Activated naive CD4-positive, alpha-beta T cell treated with anti-CD3 and anti-CD28 coated beads, Interleukin-2, amount 10 ng/mL, durations not matched to agents 7 days and 5 days (primary cell): ENCODE measurements around the gene HID1.

Experiments
- CTCF ChIA-PET: fragments of 350-600 bp; sonication (Branson Sonifier 250); formaldehyde crosslinking; loops from one replicate; lab custom pipeline; 2021; ENCODE audit warnings: antibody characterized with exemption; lab: Charles Lee
- DNase-seq: peaks from one replicate; pipeline ENCODE4 v3.0.0-alpha.2; 2020
- H3K27ac Mint-ChIP-seq: one replicate; pipeline ENCODE4 v1.8.0; 2021; ENCODE audit warnings: mild to moderate bottlenecking, moderate library complexity, mixed read lengths
- H3K27me3 Mint-ChIP-seq: one replicate; pipeline ENCODE4 v1.8.0; 2021; ENCODE audit warnings: mild to moderate bottlenecking, mixed read lengths
- H3K36me3 Mint-ChIP-seq: one replicate; pipeline ENCODE4 v1.8.0; 2021; ENCODE audit warnings: mixed read lengths
- H3K4me1 Mint-ChIP-seq: one replicate; pipeline ENCODE4 v1.8.0; 2021; ENCODE audit warnings: mixed read lengths
- H3K4me3 Mint-ChIP-seq: one replicate; pipeline ENCODE4 v1.8.0; 2021; ENCODE audit warnings: mild to moderate bottlenecking, moderate library complexity, mixed read lengths
- H3K9me3 Mint-ChIP-seq: one replicate; pipeline ENCODE4 v1.8.0; 2021; ENCODE audit warnings: mixed read lengths

HID1 gene

DNA sequence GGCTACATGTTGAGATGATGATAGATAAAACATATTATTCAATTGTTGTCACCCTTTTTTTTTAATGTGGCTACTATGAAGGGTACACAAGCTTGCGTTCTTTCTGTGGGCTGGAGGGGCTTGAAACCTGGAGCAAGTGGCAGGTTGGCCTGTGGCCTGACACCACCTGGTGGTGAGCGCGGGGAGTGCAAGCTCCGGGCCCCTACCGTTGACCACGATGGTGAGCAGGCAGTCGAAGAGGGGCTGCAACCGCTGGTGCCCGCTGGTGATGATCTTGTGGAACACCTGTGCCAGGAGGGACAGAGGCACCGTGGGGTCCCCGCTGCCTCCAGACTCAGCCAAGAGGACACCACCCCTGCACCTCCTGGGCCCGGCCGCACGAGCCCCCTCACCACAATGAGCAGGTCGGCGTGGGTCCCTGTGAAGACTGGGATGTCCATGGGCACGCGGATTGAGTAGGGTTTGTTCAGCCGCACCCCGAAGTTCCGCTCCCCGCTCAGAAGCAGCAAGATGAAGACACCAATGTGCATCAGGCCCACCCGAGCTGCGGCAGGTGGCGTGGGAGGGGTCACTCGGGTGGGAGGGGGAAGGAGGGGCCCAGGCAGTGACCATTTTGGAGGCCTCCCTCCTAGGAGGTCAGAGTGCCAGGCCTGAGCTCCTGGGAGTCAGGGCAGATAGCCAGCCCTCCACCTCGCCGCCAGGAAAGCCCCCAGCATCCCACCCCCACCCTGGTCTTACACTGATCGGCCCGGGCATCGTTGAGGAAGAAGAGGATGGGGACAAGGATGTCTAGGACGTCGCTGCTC lies 14.4 kb downstream of the HID1 start:
- Mint-ChIP-seq H3K36me3 (no peaks in the 10 kb centered on the region), H3K4me3 (no peak overlapping the region), H3K4me1 (peaks cover 9% of the 10 kb centered on the region), H3K27me3 (peaks cover 51% of the 10 kb centered on the region), H3K9me3 (no peaks in the 10 kb centered on the region), H3K27ac (no peak overlapping the region)
- CTCF ChIA-PET: interaction anchor here (0.5 to 10.2 kb wide), 23 partner anchors 9 to 212 kb away, joined by 3 to 152 read pairs (median 4); partner anchors contain the start of genes OTOP2 and USH1G
- DNase-seq: peak; percentile 85

DNA sequence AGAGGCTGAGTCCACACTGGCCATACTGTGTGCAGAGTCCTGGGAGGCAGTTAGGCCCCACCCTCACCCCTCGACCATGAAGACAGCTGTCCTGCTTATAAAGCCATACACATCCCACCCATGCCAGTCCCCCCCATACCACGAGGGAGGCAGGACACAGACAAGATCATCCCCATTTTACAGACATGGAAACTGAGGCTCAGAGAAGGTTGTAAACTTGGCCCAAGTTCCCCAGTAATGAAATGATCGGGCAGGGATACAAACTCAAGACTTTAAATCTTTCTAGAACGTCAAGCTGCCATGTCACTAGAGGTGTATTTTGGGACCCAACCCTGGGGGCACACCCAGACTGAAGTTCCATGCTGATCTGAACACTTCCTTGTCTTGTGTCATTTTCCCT lies 16.5 kb downstream of the HID1 start:
- no peak for DNase-seq
- Mint-ChIP-seq H3K4me1 (peaks cover 6% of the 10 kb centered on the region), H3K4me3 (no peak overlapping the region), H3K27ac (no peak overlapping the region), H3K36me3 (no peaks in the 10 kb centered on the region), H3K27me3 (peaks cover 48% of the 10 kb centered on the region), H3K9me3 (no peaks in the 10 kb centered on the region)
- CTCF ChIA-PET: interaction anchor here (1.6 to 10.2 kb wide), 3 partner anchors 33 to 299 kb away, joined by 4 to 152 read pairs (median 5); partner anchors contain the start of genes OTOP2 and USH1G

DNA sequence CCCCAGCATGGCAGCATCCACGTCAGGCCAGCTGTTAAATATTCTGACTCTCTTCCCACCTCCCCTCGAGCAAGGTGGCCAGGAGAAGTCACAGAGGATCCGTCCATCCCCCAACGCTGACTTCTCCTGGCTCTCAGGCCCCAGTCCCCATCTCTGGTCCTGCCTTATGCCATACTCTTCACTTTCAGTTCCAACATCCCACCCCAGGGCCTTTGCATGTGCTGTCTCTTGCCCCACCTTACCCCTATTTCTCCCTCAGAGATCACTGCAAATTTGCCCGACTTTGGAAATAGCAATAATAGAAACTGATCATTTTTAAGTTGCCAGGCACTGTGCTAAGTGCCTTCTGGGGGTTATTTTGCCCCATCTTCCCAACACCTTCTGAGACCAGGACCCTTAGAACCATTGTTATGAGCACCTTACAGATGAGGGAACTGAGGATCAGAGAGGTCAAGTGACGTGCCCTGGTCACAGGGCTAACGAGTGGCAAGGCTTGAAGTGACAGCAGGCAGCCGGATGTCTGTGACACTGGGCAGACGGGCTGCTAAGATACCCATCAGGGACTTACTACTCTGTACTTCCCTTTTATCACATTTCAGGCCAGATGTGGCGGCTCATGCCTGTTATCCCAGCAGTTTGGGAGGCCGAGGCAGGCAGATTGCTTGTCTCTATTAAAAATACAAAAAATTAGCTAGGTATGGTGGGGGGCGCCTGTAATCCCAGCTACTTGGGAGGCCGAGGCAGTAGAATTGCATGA lies 17.7 kb downstream of the HID1 start:
- Mint-ChIP-seq H3K27me3 (peaks cover 42% of the 10 kb centered on the region), H3K36me3 (no peaks in the 10 kb centered on the region), H3K27ac (no peak overlapping the region), H3K4me1 (no peaks in the 10 kb centered on the region), H3K9me3 (no peaks in the 10 kb centered on the region), H3K4me3 (no peak overlapping the region)
- no peak for DNase-seq
- CTCF ChIA-PET: interaction anchor here (1.6 to 10.2 kb wide), 2 partner anchors 31 to 297 kb away, joined by 5 to 152 read pairs; partner anchors contain the start of genes OTOP2 and USH1G

DNA sequence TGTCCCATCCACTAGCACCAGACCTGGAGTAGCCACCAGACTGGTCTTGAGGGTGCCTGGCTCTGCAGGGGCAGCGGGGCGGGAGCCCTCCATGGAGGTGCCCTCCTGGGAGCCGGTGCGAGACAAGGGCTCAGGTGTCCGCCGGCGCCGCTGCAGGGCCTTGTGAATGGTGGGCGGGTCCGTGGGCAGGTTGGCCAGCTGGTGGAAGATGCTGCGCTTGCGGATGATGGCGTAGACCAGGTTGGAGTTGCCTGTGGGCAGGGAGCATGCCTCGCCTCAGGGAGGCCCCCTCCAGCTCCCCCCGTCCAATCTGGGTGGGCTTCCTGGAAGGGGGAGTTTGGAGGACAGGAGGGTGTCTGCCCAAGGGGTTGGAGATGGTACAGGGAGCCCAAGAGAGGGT lies 18.4 kb downstream of the HID1 start:
- Mint-ChIP-seq H3K27me3 (peaks cover 41% of the 10 kb centered on the region), H3K36me3 (no peaks in the 10 kb centered on the region), H3K4me1 (no peaks in the 10 kb centered on the region), H3K9me3 (no peaks in the 10 kb centered on the region), H3K27ac (no peak overlapping the region), H3K4me3 (no peak overlapping the region)
- CTCF ChIA-PET: interaction anchor here (10.2 kb wide), 1 partner anchor 31 kb away, joined by 152 read pairs; the partner anchor contains the start of genes OTOP2 and USH1G
- no peak for DNase-seq

DNA sequence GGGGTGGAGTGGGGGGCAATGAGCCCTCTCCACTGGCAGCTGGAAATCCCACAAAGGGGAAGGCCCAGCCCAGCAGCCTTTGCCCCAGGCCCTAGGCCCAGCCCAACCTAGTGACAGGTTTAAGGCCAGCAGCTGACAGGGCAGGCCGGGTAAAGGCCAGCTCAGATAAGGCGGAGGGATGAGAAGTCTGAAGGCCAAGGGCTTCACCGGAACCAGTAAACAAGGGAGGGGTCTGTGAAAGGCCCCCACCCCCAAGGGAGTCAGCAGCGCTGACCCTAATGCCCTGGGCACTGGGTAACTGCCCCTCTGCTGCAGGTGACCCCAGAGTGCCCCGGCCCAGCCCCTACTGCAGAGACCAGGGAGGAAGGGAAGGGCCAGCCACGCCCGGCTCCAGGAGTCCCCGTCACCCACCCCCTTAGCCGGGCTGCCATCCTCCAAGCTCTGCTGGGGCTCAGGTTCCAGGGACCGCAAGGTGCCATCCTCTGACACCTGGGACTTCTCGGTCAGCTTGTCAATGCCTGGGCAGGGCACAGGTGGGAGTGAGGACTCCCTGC lies 19.3 kb downstream of the HID1 start:
- H3K36me3 Mint-ChIP-seq: no peaks in the 10 kb centered on the region
- H3K27me3 Mint-ChIP-seq: peaks cover 37% of the 10 kb centered on the region
- no peak overlapping the region for H3K27ac Mint-ChIP-seq
- DNase-seq: no peak
- H3K4me1 Mint-ChIP-seq: no peaks in the 10 kb centered on the region
- no peaks in the 10 kb centered on the region for H3K9me3 Mint-ChIP-seq
- CTCF ChIA-PET: interaction anchor here (2.0 kb wide), 1 partner anchor 8 kb away, joined by 13 read pairs; no protein-coding TSS in a partner anchor
- H3K4me3 Mint-ChIP-seq: no peak overlapping the region

DNA sequence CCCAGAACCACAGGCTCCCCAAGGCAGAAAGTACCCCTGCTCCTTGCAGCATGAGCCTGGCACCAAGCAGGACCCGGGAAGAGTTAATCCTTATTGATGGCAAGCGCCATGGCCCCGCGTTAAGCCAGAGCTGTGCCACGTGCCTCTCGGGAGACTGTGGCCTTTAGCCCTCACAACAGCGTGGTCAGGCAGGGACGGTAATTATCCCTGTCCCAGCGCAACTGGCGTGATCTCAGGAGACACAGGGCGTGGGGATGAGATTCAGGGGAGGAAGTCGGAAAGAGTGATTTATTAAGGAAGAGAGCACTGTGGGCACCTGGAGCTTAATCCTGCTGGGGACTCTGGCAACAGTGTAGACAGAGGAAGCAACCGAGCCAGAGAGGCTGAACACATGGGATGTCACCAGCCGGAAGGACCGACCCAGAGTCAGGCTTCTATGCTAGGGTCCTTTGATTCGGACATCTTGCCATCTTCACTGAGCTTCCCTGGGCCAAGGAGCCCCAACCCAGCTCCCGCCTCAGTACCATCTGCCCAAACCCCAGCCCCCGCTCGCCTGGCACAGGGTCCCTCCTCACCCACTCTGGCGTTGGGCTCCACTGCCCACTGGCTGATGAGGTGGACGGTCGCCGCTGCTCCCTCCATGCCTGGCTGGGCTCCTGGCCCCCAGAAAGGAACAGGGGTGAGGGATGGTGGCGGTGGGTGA lies 20.0 kb downstream of the HID1 start:
- DNase-seq: no peak
- Mint-ChIP-seq H3K9me3 (no peaks in the 10 kb centered on the region), H3K4me3 (no peak overlapping the region), H3K36me3 (no peaks in the 10 kb centered on the region), H3K27me3 (peaks cover 36% of the 10 kb centered on the region), H3K4me1 (no peaks in the 10 kb centered on the region), H3K27ac (no peak overlapping the region)
- CTCF ChIA-PET: interaction anchor here (2.0 kb wide), 1 partner anchor 9 kb away, joined by 13 read pairs; no protein-coding TSS in a partner anchor

DNA sequence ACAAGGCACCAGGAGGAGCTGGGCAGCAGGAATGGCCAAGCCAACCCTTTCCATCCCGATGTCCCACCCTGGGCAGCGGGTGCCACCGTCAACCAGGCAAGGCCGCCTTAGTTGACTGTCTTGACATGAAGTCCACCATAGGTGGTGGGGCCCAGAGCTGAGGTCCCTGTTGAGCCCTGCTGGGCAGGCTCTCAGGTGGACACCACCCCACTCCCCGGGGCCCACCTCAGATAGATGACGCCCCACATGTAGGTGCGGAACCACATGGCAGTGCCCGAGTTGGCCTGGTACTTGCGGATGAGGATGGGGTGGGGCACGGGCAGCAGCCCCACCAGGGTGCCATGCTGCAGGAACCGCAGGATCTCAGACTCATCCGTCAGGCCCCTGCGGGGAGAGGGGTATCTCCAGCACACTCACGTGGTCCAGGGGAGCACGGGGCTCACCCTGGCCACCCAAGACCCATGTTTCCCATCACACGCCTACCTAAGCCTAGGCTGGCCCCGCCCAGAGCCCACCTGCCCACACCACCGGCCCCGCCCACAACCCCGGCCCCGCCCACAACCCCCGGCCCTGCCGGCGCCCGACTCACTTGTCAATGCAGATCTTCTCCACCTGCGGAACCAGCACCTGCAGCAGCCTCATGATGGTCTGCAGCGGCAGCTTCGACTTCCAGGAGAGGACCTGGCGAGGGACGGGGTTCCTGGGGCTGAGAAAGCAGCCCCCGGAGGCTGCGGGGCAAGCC lies 20.7 kb downstream of the HID1 start:
- Mint-ChIP-seq H3K9me3 (no peaks in the 10 kb centered on the region), H3K27ac (no peak overlapping the region), H3K4me1 (no peaks in the 10 kb centered on the region), H3K27me3 (peaks cover 42% of the 10 kb centered on the region), H3K36me3 (no peaks in the 10 kb centered on the region), H3K4me3 (no peak overlapping the region)
- CTCF ChIA-PET: interaction anchor here (0.6 to 2.0 kb wide), 2 partner anchors 9 to 44 kb away, joined by 3 to 13 read pairs; no protein-coding TSS in a partner anchor
- no peak for DNase-seq

DNA sequence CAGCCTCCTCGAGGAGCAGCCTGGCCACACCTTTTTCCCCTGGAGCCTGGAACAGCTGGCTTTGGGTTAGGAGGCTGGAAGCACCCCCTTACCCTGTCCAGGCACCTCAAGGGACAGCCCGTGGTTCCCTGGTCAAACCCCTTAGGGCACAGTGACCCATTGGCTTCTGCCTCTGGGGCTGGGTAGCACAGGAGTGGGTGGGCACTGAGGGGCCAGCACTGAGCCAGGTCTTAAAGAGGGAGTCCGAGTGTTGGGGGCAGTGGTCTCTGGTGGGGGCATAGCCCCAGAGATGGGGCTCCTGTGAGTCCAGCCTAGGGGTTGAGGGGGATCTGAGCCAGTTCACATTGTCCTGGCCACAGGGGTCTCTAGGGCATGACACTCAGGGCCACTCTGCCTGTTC lies 21.5 kb downstream of the HID1 start:
- CTCF ChIA-PET: interaction anchor here (2.0 to 3.1 kb wide), 2 partner anchors 10 kb away, joined by 13 to 15 read pairs; no protein-coding TSS in a partner anchor
- DNase-seq: no peak
- H3K36me3 Mint-ChIP-seq: no peaks in the 10 kb centered on the region
- H3K27me3 Mint-ChIP-seq: peaks cover 40% of the 10 kb centered on the region
- no peaks in the 10 kb centered on the region for H3K9me3 Mint-ChIP-seq
- H3K4me3 Mint-ChIP-seq: no peak overlapping the region
- no peaks in the 10 kb centered on the region for H3K4me1 Mint-ChIP-seq
- H3K27ac Mint-ChIP-seq: no peak overlapping the region

DNA sequence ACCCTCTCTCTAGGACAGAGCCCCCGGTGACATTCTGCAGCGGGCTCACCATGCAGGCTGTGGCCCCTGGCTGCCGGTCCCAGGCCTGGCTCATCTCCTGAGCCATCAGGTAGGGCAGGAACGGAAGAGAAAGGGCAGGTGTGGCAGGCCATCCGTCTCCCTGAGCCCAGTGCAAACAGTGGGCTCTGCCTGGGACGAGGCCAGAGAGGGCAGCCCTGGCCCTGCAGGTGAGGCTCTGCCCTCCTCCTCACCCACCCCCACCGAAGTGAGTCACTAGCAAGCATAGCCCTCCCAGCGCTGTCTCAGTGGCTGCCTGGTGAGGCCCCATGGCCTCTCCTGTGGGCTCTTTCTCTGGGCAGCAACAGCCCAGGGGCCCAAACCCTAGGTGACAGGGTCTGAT lies 22.4 kb downstream of the HID1 start:
- no peak for DNase-seq
- Mint-ChIP-seq H3K4me3 (no peak overlapping the region), H3K36me3 (no peaks in the 10 kb centered on the region), H3K4me1 (no peaks in the 10 kb centered on the region), H3K9me3 (no peaks in the 10 kb centered on the region), H3K27ac (no peak overlapping the region), H3K27me3 (peaks cover 41% of the 10 kb centered on the region)
- CTCF ChIA-PET: interaction anchor here (3.1 kb wide), 1 partner anchor 11 kb away, joined by 15 read pairs; no protein-coding TSS in a partner anchor

DNA sequence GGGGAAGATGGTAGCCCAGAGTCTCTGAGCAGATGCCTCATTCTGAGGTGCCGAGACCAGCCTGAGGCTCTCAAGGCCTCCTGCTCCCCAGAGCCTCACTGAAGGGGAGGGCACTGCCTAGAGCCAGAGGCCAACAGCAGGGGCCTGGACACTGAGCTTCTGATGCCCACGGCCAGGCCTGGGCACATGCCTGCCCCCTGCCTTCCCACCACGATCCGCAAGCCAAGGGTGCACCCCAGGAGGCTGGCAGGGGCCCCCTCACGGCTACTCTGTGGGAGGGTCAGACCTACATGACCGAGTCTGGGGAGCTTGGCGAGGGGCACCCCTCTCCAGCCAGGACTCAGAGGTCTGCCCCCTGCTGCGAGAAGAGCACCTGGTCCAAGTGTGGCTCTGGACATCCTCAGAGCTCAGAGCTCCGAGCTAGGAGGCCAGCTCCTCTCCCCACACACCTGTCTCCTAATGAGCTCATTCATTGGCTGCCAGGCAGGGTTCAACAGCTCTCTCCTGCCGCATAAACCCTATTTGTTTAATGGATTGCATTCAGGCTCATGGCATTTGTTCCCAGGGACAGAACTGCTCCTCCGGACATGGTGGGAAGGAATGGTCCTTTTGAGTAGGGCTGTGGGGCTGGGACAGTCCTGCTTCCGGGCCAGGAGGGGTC lies 23.0 kb downstream of the HID1 start:
- H3K4me1 Mint-ChIP-seq: no peaks in the 10 kb centered on the region
- H3K27me3 Mint-ChIP-seq: peaks cover 46% of the 10 kb centered on the region
- no peaks in the 10 kb centered on the region for H3K9me3 Mint-ChIP-seq
- no peak overlapping the region for H3K4me3 Mint-ChIP-seq
- no peak overlapping the region for H3K27ac Mint-ChIP-seq
- DNase-seq: no peak
- CTCF ChIA-PET: interaction anchor here (0.7 to 3.1 kb wide), 4 partner anchors 8 to 203 kb away, joined by 3 to 15 read pairs (median 4); no protein-coding TSS in a partner anchor
- H3K36me3 Mint-ChIP-seq: no peaks in the 10 kb centered on the region

DNA sequence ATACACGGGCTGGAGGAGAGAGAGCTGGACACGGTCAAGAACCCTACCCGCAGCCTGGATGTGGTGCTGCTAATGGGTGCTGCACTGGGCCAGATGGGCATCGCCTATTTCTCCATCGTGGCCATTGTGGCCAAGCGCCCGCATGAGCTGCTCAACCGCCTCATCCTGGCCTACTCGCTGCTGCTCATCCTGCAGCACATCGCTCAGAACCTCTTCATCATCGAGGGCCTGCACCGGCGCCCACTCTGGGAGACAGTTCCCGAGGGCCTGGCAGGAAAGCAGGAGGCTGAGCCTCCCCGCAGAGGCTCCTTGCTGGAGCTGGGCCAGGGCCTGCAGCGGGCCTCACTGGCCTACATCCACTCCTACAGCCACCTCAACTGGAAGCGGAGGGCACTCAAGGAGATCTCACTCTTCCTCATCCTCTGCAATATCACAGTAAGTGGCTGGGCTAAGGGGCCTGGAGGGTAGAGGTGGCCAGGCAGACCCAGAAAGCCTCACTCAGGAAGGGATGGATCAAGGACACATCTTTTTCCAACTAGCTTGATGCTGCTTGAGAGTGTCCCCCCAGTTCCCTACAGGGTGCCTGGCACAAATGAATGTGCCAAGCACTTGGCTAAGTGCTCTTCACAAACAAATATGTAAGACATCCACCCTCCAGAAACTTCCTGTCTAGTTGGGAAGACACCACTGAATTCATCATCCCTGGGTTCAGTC lies 25.4 kb downstream of the HID1 start:
- H3K27ac Mint-ChIP-seq: no peak overlapping the region
- CTCF ChIA-PET: interaction anchor here (3.7 kb wide), 1 partner anchor 14 kb away, joined by 12 read pairs; no protein-coding TSS in a partner anchor
- no peak overlapping the region for H3K4me3 Mint-ChIP-seq
- DNase-seq: no peak
- no peaks in the 10 kb centered on the region for H3K4me1 Mint-ChIP-seq
- no peaks in the 10 kb centered on the region for H3K9me3 Mint-ChIP-seq
- H3K27me3 Mint-ChIP-seq: peaks cover 64% of the 10 kb centered on the region
- no peaks in the 10 kb centered on the region for H3K36me3 Mint-ChIP-seq

DNA sequence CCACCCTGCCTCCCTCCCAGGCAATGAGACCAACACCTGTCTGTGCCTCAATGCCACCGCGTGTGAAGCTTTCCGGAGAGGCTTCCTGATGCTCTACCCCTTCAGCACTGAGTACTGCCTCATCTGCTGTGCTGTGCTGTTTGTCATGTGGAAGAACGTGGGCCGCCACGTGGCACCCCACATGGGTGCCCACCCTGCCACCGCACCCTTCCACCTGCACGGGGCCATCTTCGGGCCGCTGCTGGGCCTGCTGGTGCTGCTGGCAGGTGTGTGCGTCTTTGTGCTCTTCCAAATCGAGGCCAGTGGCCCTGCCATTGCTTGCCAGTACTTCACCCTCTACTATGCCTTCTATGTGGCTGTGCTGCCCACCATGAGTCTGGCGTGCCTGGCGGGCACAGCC lies 25.9 kb downstream of the HID1 start:
- Mint-ChIP-seq H3K36me3 (no peaks in the 10 kb centered on the region), H3K4me3 (no peak overlapping the region), H3K9me3 (no peaks in the 10 kb centered on the region), H3K27ac (no peak overlapping the region), H3K4me1 (no peaks in the 10 kb centered on the region), H3K27me3 (peaks cover 70% of the 10 kb centered on the region)
- CTCF ChIA-PET: interaction anchor here (2.2 to 3.7 kb wide), 2 partner anchors 12 to 15 kb away, joined by 5 to 12 read pairs; no protein-coding TSS in a partner anchor
- DNase-seq: no peak
